DOHH2 (cell line): ENCODE results near the gene LRRC4C.

Experiments
- EZH2phosphoT487 ChIP-seq: fragments of 200-600 bp; sonication (generic); IDR thresholded peaks from 2 replicates; pipeline ENCODE4 v1.6.1; 2017; ENCODE audit warnings: borderline replicate concordance, mild to moderate bottlenecking, antibody characterized with exemption, low read length, moderate library complexity, mixed read lengths
- TF ChIP-seq, protein P1 (sequence below): fragments of 200-600 bp; sonication (generic); IDR thresholded peaks from one replicate; pipeline ENCODE4 v1.5.1; 2014; ENCODE audit warnings: antibody characterized with exemption, mild to moderate bottlenecking, low read depth, low read length; ENCODE audit not compliant: poor library complexity, severe bottlenecking

DNA sequence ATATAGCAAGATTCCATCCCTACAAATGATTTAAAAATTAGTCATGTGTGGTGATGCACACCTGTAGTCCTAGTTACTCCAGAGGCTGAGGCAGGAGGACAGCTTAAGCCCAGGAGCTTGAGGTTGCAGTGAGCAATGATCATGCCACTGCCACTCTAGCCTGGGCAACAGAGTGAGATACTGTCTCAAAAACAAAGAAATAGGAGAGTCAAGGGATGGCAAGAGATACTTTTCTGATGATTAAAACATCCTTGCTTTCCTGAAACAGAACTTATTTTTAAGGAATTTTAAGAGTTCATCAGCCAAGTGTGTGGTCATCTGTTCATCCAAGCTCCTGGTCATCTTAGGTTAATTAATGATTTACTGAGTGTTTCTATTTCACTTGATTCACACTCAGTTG is 1252.0 kb downstream of the LRRC4C start:
- TF ChIP-seq, protein P1, sequence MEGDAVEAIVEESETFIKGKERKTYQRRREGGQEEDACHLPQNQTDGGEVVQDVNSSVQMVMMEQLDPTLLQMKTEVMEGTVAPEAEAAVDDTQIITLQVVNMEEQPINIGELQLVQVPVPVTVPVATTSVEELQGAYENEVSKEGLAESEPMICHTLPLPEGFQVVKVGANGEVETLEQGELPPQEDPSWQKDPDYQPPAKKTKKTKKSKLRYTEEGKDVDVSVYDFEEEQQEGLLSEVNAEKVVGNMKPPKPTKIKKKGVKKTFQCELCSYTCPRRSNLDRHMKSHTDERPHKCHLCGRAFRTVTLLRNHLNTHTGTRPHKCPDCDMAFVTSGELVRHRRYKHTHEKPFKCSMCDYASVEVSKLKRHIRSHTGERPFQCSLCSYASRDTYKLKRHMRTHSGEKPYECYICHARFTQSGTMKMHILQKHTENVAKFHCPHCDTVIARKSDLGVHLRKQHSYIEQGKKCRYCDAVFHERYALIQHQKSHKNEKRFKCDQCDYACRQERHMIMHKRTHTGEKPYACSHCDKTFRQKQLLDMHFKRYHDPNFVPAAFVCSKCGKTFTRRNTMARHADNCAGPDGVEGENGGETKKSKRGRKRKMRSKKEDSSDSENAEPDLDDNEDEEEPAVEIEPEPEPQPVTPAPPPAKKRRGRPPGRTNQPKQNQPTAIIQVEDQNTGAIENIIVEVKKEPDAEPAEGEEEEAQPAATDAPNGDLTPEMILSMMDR = no peak
- no peak for TF ChIP-seq EZH2phosphoT487
